ENCODE data around the gene RNF166.

Gene RNF166

GRCh38 chr16:88651276-88651988, 54.8 kb downstream of the RNF166 start:
- in situ Hi-C loops (cut with HindIII; ENCODE audit: low pct_unique_long_range_greater_than_20kb, low sequenced_read_pairs): no loop called here
- DNase-seq (ENCODE audit: low read depth in 1 of 2, low spot score in 1 of 2): no peak
- no peak for TF ChIP-seq JUND (IDR thresholded peaks at IDR 0.05; ENCODE audit: low read depth)

DNA sequence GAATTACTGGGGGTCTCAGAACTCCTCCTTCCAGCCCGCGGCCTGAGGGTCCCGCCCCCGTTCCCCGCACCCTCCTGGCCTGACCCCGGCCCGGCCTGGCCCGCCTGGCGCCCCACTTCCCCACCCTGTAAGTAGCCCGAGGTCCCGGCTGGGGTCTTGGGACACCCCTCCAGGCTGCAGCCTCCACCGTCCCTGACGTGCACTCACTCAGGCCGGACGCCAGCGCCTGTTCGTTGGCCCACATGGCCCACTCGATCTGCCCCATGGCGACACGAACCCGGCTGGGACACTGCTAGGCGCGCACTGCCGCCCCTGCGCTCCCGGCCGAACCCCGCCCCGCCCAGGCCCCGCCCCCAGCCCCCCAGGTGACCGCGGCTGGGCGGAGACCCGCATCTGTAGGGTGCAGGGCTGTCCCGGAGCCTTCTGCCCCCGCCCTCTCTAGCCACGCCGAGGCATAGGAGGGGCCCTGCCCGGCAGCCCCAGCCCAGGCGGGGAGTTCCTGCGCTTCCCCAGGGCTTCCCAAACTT, 55.4 kb downstream of the RNF166 start, which contains the start of gene CYBA:
Gene CYBA, minus strand, starts transcription at position 305 of the 527 bp plus-strand sequence. Its CDS starts 40 bp downstream, at position 265.
- TF ChIP-seq JUND (IDR thresholded peaks at IDR 0.05; ENCODE audit: low read depth): no peak
- no peak for DNase-seq (ENCODE audit: low read depth in 1 of 2, low spot score in 1 of 2)
- in situ Hi-C loops (cut with HindIII; ENCODE audit: low pct_unique_long_range_greater_than_20kb, low sequenced_read_pairs): no loop called here

GRCh38 chr16:88649924-88650748, 56.1 kb downstream of the RNF166 start:
- TF ChIP-seq JUND (IDR thresholded peaks at IDR 0.05; ENCODE audit: low read depth): no peak
- in situ Hi-C loops (cut with HindIII; ENCODE audit: low pct_unique_long_range_greater_than_20kb, low sequenced_read_pairs): no loop called here
- no peak for DNase-seq (ENCODE audit: low read depth in 1 of 2, low spot score in 1 of 2)

- DNase-seq (ENCODE audit: low read depth in 1 of 2, low spot score in 1 of 2): no peak
- TF ChIP-seq JUND (IDR thresholded peaks at IDR 0.05; ENCODE audit: low read depth): no peak
- in situ Hi-C loops (cut with HindIII; ENCODE audit: low pct_unique_long_range_greater_than_20kb, low sequenced_read_pairs): no loop called here
These were observed 56.8 kb downstream of the RNF166 start for GRCh38 chr16:88649195-88649923.

GRCh38 chr16:88647178-88648070, 58.8 kb downstream of the RNF166 start:
- TF ChIP-seq JUND (IDR thresholded peaks at IDR 0.05; ENCODE audit: low read depth): no peak
- in situ Hi-C loops (cut with HindIII; ENCODE audit: low pct_unique_long_range_greater_than_20kb, low sequenced_read_pairs): no loop called here
- DNase-seq (ENCODE audit: low read depth in 1 of 2, low spot score in 1 of 2): no peak

Measured in T47D (cell line).